ENCODE results near the gene SPAG5.

DNA sequence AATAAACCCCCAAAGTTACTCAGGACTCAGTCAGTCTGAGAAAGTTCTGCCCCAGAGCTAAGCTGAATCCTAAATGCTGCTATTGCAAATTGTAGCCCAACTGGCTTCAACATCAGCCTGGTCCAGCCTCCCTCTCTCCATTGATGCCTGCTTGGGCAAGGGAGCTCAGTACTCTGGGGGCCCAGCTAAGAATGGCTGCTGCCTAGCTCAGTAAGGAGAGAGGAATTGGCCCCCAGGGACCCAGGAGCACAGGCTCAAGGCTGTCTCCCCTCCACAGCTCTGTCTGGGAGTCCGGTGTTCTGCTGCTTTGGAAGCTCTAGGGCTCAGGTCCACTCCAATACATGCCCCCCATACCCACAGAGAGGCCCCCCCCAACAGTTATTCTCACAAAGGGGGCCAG, 48.0 kb downstream of the SPAG5 start:
- TF ChIP-seq, protein P1, sequence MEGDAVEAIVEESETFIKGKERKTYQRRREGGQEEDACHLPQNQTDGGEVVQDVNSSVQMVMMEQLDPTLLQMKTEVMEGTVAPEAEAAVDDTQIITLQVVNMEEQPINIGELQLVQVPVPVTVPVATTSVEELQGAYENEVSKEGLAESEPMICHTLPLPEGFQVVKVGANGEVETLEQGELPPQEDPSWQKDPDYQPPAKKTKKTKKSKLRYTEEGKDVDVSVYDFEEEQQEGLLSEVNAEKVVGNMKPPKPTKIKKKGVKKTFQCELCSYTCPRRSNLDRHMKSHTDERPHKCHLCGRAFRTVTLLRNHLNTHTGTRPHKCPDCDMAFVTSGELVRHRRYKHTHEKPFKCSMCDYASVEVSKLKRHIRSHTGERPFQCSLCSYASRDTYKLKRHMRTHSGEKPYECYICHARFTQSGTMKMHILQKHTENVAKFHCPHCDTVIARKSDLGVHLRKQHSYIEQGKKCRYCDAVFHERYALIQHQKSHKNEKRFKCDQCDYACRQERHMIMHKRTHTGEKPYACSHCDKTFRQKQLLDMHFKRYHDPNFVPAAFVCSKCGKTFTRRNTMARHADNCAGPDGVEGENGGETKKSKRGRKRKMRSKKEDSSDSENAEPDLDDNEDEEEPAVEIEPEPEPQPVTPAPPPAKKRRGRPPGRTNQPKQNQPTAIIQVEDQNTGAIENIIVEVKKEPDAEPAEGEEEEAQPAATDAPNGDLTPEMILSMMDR (IDR thresholded peaks at IDR 0.05) = no peak
- TF ChIP-seq POLR2A (IDR thresholded peaks at IDR 0.05) = no peak

All from heart left ventricle (tissue), 13 donors.